GM23338 (cell line): ENCODE data around the gene DENND2A. TPM values are rescaled to one million over a fixed set of nuclear protein-coding genes. Genes with fewer than 3 reads are reported as not detected.

Experiments used
- ATAC-seq: fragments of 200-7000 bp; cut with Tn5 transposase; 3 replicates; pipeline ENCODE4 v1.9.1; 2020
- DNase-seq: peaks from one replicate; pipeline ENCODE4 v3.0.0-alpha.2; 2015; ENCODE audit warnings: low spot score
- H2AFZ ChIP-seq: fragments of 200-600 bp; sonication (generic); 2 replicates; pipeline ENCODE4 v1.8.0; 2016; ENCODE audit warnings: antibody characterized with exemption, mild to moderate bottlenecking, moderate library complexity
- H3F3A ChIP-seq: fragments of 200-600 bp; sonication (generic); replicated peaks from 2 replicates; pipeline ENCODE4 v1.8.0; 2017; ENCODE audit warnings: antibody characterized with exemption, mixed run types, low read depth
- H3K27ac ChIP-seq: fragments of 200-600 bp; sonication (generic); 2 replicates; pipeline ENCODE4 v1.6.1; 2016; ENCODE audit warnings: low read depth
- H3K27me3 ChIP-seq: fragments of 200-600 bp; sonication (generic); 2 replicates; pipeline ENCODE4 v1.8.0; 2016; ENCODE audit warnings: mild to moderate bottlenecking, mixed run types, moderate library complexity; ENCODE audit not compliant: insufficient read depth
- H3K36me3 ChIP-seq: fragments of 200-600 bp; sonication (generic); 2 replicates; pipeline ENCODE4 v1.8.0; 2016; ENCODE audit warnings: mild to moderate bottlenecking; ENCODE audit not compliant: insufficient read depth
- H3K4me1 ChIP-seq: fragments of 200-600 bp; sonication (generic); 2 replicates; pipeline ENCODE4 v1.8.0; 2016; ENCODE audit warnings: mild to moderate bottlenecking, moderate library complexity; ENCODE audit not compliant: insufficient read depth
- H3K4me2 ChIP-seq: fragments of 200-600 bp; sonication (generic); 2 replicates; pipeline ENCODE4 v1.7.1; 2017; ENCODE audit warnings: mixed run types
- H3K4me3 ChIP-seq: fragments of 200-600 bp; sonication (generic); 2 replicates; pipeline ENCODE4 v1.6.1; 2016; ENCODE audit warnings: mixed run types
- H3K79me2 ChIP-seq: fragments of 200-600 bp; sonication (generic); replicated peaks from 2 replicates; pipeline ENCODE4 v1.8.0; 2017; ENCODE audit warnings: mild to moderate bottlenecking; ENCODE audit not compliant: insufficient read depth
- H3K9me2 ChIP-seq: fragments of 200-600 bp; sonication (generic); 2 replicates; pipeline ENCODE4 v1.8.0; 2017; ENCODE audit not compliant: insufficient read depth
- H4K20me1 ChIP-seq: fragments of 200-600 bp; sonication (generic); replicated peaks from 2 replicates; pipeline ENCODE4 v1.8.0; 2017; ENCODE audit warnings: mild to moderate bottlenecking; ENCODE audit not compliant: insufficient read depth
- H3K27ac Mint-ChIP-seq: 2 replicates; pipeline ENCODE4 v1.8.0; 2020; ENCODE audit warnings: inconsistent platforms, mild to moderate bottlenecking, moderate library complexity, mixed read lengths
- H3K27me3 Mint-ChIP-seq: 3 replicates; pipeline ENCODE4 v1.8.0; 2022; ENCODE audit warnings: low read depth, mild to moderate bottlenecking, moderate library complexity, mixed read lengths, inconsistent platforms; ENCODE audit not compliant: insufficient read depth, poor library complexity
- H3K36me3 Mint-ChIP-seq: 3 replicates; pipeline ENCODE4 v1.8.0; 2021; ENCODE audit warnings: low read depth, mild to moderate bottlenecking, inconsistent platforms, moderate library complexity, mixed read lengths
- H3K4me1 Mint-ChIP-seq: 3 replicates; pipeline ENCODE4 v1.8.0; 2020; ENCODE audit warnings: mild to moderate bottlenecking, inconsistent platforms, mixed read lengths
- H3K4me3 Mint-ChIP-seq: 3 replicates; pipeline ENCODE4 v1.8.0; 2021; ENCODE audit warnings: moderate library complexity, mild to moderate bottlenecking, inconsistent platforms, mixed read lengths
- H3K9me3 Mint-ChIP-seq: 3 replicates; pipeline ENCODE4 v1.8.0; 2020; ENCODE audit warnings: moderate library complexity, mild to moderate bottlenecking, inconsistent platforms, mixed read lengths
- CREB1 ChIP-seq: fragments of 250-450 bp; sonication (Bioruptor Pico); IDR thresholded peaks from 2 replicates; pipeline ENCODE4 v1.5.0; 2020; ENCODE audit warnings: low read depth, mild to moderate bottlenecking, moderate library complexity
- EZH2phosphoT487 ChIP-seq: fragments of 200-600 bp; sonication (generic); IDR thresholded peaks from one replicate; pipeline ENCODE4 v1.8.1; 2018; ENCODE audit warnings: antibody characterized with exemption; ENCODE audit not compliant: unreplicated experiment
- JUNB ChIP-seq: IDR thresholded peaks from one replicate; pipeline ENCODE4 v1.6.1; 2016; ENCODE audit warnings: antibody characterized with exemption; ENCODE audit not compliant: unreplicated experiment
- ZNF114 ChIP-seq: fragments of 250-450 bp; sonication (Bioruptor Pico); IDR thresholded peaks from 2 replicates; pipeline ENCODE4 v1.5.0; 2020; ENCODE audit warnings: mild to moderate bottlenecking, moderate library complexity
- ZNF331 ChIP-seq: fragments of 250-450 bp; sonication (Bioruptor Pico); IDR thresholded peaks from 2 replicates; pipeline ENCODE4 v1.5.0; 2020; ENCODE audit warnings: low read depth, mild to moderate bottlenecking, moderate library complexity
- polyA plus RNA-seq: library from polyadenylated mRNA; unstranded; fragments of >200 nt; fragmentation: Nextera tagmentation; extraction: Ambion mirVana; gene quantifications from 2 replicates; pipeline ENCODE4 v1.2.1, GENCODE V29; 2016
- total RNA-seq: library from RNA; depleted of rRNA; stranded (reverse); fragments of >200 nt; shearing (Covaris generic); gene quantifications from 2 replicates; pipeline ENCODE4 v1.2.3, GENCODE V29; 2014
- TF ChIP-seq, protein P1 (sequence below): IDR thresholded peaks from 2 replicates; pipeline ENCODE4 v1.6.1; 2016; ENCODE audit warnings: antibody characterized with exemption
- TF ChIP-seq, protein P2 (sequence below): fragments of 250-450 bp; sonication (Bioruptor Pico); IDR thresholded peaks from 2 replicates; pipeline ENCODE4 v1.5.0; 2020; ENCODE audit warnings: mild to moderate bottlenecking, moderate library complexity

Gene DENND2A
- total and polyA plus RNA-seq, 2 experiments from 2014 or later, result 1.7 to 5.6 TPM

DNA sequence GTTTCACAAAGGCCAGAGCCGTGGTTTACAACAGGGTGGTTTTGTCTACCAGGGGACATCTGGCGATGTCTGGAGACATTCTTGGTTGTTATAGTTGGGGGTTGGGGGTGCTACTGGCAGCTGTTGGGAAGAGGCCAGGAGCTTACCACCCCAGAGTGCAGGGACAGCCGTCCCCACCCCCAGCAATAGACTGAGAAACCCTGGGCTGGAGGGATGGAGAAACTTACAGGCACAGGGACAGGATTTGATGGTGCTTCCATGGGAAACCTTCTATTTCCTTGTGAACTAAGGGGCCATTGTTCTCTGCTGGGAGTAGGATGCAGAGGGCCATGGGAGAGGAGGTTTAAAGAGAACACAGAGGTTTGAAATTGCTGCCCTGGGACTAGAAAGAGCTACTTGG, 43.0 kb upstream of the DENND2A start:
- no peak overlapping the region for H3K4me2 ChIP-seq
- H3K27me3 Mint-ChIP-seq, result peaks cover 4% of the 10 kb centered on the region
- H3K4me1 Mint-ChIP-seq, result no peaks in the 10 kb centered on the region; the same call in 2 of the 3 replicates
- ATAC-seq (no peak), DNase-seq (no peak)
- no peak overlapping the region for H3K4me3 ChIP-seq
- no peak overlapping the region for H3K27ac Mint-ChIP-seq
- TF ChIP-seq EZH2phosphoT487 (no peak), JUNB (no peak), ZNF331 (no peak), CREB1 (CRISPR knock-in tag) (no peak), ZNF114 (CRISPR knock-in tag) (no peak)
- TF ChIP-seq, protein P1, sequence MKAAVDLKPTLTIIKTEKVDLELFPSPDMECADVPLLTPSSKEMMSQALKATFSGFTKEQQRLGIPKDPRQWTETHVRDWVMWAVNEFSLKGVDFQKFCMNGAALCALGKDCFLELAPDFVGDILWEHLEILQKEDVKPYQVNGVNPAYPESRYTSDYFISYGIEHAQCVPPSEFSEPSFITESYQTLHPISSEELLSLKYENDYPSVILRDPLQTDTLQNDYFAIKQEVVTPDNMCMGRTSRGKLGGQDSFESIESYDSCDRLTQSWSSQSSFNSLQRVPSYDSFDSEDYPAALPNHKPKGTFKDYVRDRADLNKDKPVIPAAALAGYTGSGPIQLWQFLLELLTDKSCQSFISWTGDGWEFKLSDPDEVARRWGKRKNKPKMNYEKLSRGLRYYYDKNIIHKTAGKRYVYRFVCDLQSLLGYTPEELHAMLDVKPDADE, result no peak
- TF ChIP-seq, protein P2, sequence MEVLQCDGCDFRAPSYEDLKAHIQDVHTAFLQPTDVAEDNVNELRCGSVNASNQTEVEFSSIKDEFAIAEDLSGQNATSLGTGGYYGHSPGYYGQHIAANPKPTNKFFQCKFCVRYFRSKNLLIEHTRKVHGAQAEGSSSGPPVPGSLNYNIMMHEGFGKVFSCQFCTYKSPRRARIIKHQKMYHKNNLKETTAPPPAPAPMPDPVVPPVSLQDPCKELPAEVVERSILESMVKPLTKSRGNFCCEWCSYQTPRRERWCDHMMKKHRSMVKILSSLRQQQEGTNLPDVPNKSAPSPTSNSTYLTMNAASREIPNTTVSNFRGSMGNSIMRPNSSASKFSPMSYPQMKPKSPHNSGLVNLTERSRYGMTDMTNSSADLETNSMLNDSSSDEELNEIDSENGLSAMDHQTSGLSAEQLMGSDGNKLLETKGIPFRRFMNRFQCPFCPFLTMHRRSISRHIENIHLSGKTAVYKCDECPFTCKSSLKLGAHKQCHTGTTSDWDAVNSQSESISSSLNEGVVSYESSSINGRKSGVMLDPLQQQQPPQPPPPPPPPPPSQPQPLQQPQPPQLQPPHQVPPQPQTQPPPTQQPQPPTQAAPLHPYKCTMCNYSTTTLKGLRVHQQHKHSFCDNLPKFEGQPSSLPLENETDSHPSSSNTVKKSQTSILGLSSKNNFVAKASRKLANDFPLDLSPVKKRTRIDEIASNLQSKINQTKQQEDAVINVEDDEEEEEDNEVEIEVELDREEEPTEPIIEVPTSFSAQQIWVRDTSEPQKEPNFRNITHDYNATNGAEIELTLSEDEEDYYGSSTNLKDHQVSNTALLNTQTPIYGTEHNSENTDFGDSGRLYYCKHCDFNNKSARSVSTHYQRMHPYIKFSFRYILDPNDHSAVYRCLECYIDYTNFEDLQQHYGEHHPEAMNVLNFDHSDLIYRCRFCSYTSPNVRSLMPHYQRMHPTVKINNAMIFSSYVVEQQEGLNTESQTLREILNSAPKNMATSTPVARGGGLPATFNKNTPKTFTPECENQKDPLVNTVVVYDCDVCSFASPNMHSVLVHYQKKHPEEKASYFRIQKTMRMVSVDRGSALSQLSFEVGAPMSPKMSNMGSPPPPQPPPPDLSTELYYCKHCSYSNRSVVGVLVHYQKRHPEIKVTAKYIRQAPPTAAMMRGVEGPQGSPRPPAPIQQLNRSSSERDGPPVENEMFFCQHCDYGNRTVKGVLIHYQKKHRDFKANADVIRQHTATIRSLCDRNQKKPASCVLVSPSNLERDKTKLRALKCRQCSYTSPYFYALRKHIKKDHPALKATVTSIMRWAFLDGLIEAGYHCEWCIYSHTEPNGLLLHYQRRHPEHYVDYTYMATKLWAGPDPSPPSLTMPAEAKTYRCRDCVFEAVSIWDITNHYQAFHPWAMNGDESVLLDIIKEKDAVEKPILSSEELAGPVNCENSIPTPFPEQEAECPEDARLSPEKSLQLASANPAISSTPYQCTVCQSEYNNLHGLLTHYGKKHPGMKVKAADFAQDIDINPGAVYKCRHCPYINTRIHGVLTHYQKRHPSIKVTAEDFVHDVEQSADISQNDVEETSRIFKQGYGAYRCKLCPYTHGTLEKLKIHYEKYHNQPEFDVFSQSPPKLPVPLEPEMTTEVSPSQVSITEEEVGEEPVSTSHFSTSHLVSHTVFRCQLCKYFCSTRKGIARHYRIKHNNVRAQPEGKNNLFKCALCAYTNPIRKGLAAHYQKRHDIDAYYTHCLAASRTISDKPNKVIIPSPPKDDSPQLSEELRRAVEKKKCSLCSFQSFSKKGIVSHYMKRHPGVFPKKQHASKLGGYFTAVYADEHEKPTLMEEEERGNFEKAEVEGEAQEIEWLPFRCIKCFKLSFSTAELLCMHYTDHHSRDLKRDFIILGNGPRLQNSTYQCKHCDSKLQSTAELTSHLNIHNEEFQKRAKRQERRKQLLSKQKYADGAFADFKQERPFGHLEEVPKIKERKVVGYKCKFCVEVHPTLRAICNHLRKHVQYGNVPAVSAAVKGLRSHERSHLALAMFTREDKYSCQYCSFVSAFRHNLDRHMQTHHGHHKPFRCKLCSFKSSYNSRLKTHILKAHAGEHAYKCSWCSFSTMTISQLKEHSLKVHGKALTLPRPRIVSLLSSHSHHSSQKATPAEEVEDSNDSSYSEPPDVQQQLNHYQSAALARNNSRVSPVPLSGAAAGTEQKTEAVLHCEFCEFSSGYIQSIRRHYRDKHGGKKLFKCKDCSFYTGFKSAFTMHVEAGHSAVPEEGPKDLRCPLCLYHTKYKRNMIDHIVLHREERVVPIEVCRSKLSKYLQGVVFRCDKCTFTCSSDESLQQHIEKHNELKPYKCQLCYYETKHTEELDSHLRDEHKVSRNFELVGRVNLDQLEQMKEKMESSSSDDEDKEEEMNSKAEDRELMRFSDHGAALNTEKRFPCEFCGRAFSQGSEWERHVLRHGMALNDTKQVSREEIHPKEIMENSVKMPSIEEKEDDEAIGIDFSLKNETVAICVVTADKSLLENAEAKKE (CRISPR knock-in tag), result no peak
- no peak overlapping the region for H2AFZ ChIP-seq
- H3K36me3 ChIP-seq, result no peaks in the 10 kb centered on the region; the same call in 1 of the 2 replicates
- H3F3A ChIP-seq, result no peaks in the 10 kb centered on the region
- H3K9me3 Mint-ChIP-seq, result no peaks in the 10 kb centered on the region; the same call in 2 of the 3 replicates
- H4K20me1 ChIP-seq, result no peaks in the 10 kb centered on the region
- no peaks in the 10 kb centered on the region for H3K9me2 ChIP-seq
- peaks cover 5% of the 10 kb centered on the region; the same call in 1 of the 3 replicates for H3K36me3 Mint-ChIP-seq
- H3K27me3 ChIP-seq, result no peaks in the 10 kb centered on the region
- no peaks in the 10 kb centered on the region for H3K4me1 ChIP-seq
- H3K79me2 ChIP-seq, result no peaks in the 10 kb centered on the region
- no peak overlapping the region for H3K4me3 Mint-ChIP-seq
- H3K27ac ChIP-seq, result no peak overlapping the region
